HG03025 (cell line): ENCODE results near the gene PPIL1.

Experiments used
- ATAC-seq: cut with Tn5 transposase; IDR thresholded peaks from one replicate; pipeline ENCODE4 v1.9.1; 2021; ENCODE audit warnings: mild to moderate bottlenecking, moderate library complexity; ENCODE audit not compliant: unreplicated experiment, low FRiP score

The PPIL1 gene

DNA sequence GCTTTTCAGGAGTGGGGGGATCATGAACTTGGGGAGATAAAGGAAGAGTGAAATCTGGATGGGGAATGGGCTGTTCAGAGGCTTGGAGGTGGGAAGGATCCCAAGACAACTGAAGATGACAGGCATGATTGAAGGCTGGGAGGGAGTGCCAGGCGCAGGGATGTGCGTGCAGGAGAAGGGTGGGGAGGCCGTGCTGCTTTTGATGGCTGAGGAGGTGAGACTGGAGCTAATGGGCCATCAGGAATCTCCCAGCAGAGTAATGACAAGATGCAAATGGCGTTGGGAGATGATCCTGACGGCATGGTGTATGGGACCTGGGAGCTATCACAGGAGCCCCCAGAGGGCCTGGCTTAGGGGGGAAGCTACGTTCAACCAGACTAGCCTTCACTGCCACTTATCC is 36.9 kb downstream of the PPIL1 start:
- ATAC-seq = no peak

DNA sequence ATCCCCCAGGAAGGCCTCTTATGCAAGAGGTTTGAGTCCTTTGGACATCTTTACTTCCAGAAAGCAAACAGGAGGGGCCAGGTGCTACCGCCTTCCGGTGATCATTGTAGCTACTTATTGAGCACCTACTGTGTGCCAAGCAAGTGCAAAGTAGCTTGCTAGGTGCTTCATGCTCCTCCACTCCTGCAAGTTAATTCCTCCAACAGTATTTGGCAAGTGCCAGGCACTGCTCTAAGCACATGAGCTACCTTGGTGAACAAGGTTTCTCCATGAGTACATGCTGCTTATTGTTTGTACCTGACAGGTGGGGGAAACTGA is 37.6 kb downstream of the PPIL1 start:
- ATAC-seq = no peak

- no peak for ATAC-seq
Measured at GRCh38 chr6:36836111-36837021, 38.2 kb downstream of the PPIL1 start.

DNA sequence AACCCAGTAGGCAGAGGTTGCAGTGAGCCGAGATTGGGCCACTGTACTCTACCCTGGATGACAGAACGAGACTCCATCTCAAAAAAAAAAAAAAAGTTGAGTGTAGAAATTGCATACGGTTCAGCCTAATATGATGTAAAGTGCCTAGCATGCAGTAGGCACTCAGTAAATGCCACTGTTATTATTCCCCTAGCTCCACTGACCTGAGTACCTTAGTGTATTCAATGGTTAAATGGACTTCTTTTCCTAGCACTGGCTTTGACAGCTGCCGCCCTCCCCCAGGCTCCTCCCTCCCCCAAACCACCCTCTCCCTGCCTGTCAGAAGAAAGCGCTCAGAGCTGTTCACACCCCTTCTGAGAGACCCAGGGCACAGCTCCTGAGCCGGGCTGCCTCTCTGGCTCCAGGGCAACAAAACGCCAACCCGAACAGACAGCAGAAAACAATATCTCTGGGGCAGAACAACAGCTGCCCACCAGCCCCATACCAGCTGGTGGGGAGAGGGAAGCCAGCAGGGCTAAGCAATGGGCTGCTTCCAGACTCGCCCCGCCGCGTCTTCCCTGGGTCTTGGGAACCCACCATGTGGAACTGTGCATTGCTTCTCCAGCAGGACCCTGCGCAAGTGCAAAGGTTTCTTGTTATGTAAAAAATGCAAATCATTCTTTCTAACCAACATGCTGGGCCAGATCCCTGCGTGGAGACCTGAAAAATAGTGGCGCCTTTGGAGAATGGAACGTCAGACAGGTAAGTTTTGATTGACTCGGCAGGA is 39.8 kb downstream of the PPIL1 start:
- no peak for ATAC-seq

GRCh38 chr6:36833182-36833789 is 41.3 kb downstream of the PPIL1 start:
- no peak for ATAC-seq

GRCh38 chr6:36832313-36832712 is 42.3 kb downstream of the PPIL1 start:
- ATAC-seq = no peak

- ATAC-seq = no peak
Measured at GRCh38 chr6:36830577-36830976, 44.0 kb downstream of the PPIL1 start.

GRCh38 chr6:36829919-36830544 is 44.6 kb downstream of the PPIL1 start:
- ATAC-seq = no peak

GRCh38 chr6:36827261-36828079 is 47.1 kb downstream of the PPIL1 start:
- no peak for ATAC-seq

DNA sequence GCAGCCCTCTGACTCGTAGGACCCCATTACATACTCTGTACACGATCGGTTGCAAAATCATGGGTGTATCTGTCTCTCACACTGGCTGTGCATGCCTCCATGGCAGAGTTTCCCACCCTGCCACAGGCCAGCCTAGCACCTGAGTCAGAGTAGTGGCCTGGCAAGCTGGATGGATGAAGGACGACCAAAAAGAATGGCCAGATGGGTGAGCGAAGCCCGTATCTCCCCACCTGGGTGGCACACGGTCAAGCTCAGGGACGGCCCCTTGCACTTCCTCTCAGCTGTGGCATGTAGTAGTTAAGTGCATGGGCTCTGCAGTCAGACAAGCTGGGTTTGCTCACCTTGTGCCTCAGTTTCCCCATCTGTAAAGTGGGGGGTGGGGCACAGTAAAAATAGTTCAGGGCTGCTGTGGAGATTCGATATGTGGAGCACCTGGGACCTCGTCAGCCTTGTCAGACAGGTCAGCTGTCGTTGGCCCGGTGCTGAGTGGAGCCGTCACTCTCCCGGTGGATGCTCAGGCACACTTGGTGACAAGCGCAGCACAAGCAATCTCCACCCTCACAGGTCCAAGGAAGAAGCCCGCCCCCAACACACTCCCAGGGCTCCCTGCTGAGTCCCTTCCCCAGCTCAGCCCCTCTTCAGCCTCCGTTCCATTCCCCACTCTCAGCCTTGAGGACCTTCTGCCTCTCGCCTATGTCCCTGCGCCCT is 47.9 kb downstream of the PPIL1 start:
- no peak for ATAC-seq

- ATAC-seq = no peak
Measured at GRCh38 chr6:36825994-36826393, 48.6 kb downstream of the PPIL1 start.

DNA sequence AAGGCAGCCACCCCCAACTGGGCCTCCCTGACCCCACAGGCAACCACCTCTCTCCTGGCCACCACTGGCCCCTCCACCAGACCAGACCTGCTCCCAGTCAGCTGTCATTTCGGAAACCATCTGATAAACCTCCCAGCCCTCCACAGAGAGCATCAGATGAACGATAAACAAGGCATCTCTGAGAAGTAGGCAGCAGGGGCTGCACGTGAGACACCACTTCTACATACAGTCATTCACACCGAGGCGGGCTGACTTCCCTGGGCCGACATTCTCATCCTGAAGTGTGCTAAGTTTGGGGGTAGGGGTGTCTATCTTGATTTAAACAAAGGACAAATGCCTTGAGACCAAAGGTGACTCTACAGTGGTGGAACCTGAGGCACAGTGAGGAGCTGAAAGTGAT is 49.2 kb downstream of the PPIL1 start:
- ATAC-seq = no peak

DNA sequence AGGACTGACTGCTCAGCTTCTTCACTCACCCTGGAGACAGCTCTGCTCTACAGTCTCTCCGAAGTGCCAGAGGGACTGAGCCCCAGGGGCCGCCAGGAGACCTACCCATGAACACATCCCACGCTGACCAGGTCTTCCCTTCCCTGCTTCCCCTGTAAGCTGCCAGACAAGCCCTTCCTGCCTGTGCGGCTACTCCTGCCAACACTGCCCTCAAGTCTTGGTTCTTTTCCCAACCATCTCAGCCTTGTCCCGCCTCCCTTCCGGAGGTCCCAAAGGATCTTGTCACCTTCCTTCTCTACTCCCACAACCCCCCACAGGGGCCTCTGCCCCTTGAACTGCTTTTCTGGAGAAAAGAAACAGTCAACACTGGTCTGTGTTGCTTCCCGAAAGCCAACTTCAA is 50.4 kb downstream of the PPIL1 start:
- no peak for ATAC-seq

GRCh38 chr6:36823421-36824096 is 51.0 kb downstream of the PPIL1 start:
- ATAC-seq = no peak

- no peak for ATAC-seq
Measured at GRCh38 chr6:36822506-36823269, 51.9 kb downstream of the PPIL1 start.

- ATAC-seq = no peak
Measured at GRCh38 chr6:36821581-36822335, 52.8 kb downstream of the PPIL1 start.

GRCh38 chr6:36820700-36821580 is 53.7 kb downstream of the PPIL1 start:
- no peak for ATAC-seq
